Activated CD4-positive, alpha-beta memory T cell treated with anti-CD3 and anti-CD28 coated beads for 36 hours (primary cell): ENCODE data around the gene BLOC1S3. TPM values are rescaled to one million over a fixed set of nuclear protein-coding genes. Genes with fewer than 3 reads are reported as not detected.
A peak's percentile ranks its signal among the peaks of the same experiment; 100 is the strongest.

ENCODE experiments used
- CTCF ChIA-PET: fragments of 350-600 bp; sonication (Branson Sonifier 250); formaldehyde crosslinking; loops from one replicate; lab custom pipeline; 2021; ENCODE audit warnings: antibody characterized with exemption, inconsistent platforms; lab: Charles Lee
- POLR2A ChIA-PET: fragments of 350-600 bp; sonication (Branson Sonifier 250); formaldehyde crosslinking; loops from one replicate; lab custom pipeline; 2021; ENCODE audit warnings: antibody characterized with exemption; lab: Charles Lee
- DNase-seq: peaks from one replicate; pipeline ENCODE4 v3.0.0-alpha.2; 2020
- H3K27ac Mint-ChIP-seq: one replicate; pipeline ENCODE4 v1.8.0; 2021; ENCODE audit warnings: mixed read lengths
- H3K27me3 Mint-ChIP-seq: one replicate; pipeline ENCODE4 v1.8.0; 2021; ENCODE audit warnings: mixed read lengths
- H3K36me3 Mint-ChIP-seq: one replicate; pipeline ENCODE4 v1.8.0; 2021; ENCODE audit warnings: mixed read lengths
- H3K4me1 Mint-ChIP-seq: one replicate; pipeline ENCODE4 v1.8.0; 2021; ENCODE audit warnings: low read depth, mixed read lengths
- H3K4me3 Mint-ChIP-seq: one replicate; pipeline ENCODE4 v1.8.0; 2021; ENCODE audit warnings: mild to moderate bottlenecking, mixed read lengths
- H3K9me3 Mint-ChIP-seq: one replicate; pipeline ENCODE4 v1.8.0; 2021; ENCODE audit warnings: mixed read lengths
- intact Hi-C: fragments of 100-400 bp; cut with micrococcal nuclease; formaldehyde crosslinking; loops from one replicate; pipeline ENCODE4 v1.15.1; 2023
- total RNA-seq, 2 experiments: library from RNA; stranded (reverse); gene quantifications; one replicate each; pipeline ENCODE4 v1.2.3, GENCODE V29; 2021

BLOC1S3 gene
- total RNA-seq, 2 experiments from 2014 or later = 10.4 to 11.8 TPM

DNA sequence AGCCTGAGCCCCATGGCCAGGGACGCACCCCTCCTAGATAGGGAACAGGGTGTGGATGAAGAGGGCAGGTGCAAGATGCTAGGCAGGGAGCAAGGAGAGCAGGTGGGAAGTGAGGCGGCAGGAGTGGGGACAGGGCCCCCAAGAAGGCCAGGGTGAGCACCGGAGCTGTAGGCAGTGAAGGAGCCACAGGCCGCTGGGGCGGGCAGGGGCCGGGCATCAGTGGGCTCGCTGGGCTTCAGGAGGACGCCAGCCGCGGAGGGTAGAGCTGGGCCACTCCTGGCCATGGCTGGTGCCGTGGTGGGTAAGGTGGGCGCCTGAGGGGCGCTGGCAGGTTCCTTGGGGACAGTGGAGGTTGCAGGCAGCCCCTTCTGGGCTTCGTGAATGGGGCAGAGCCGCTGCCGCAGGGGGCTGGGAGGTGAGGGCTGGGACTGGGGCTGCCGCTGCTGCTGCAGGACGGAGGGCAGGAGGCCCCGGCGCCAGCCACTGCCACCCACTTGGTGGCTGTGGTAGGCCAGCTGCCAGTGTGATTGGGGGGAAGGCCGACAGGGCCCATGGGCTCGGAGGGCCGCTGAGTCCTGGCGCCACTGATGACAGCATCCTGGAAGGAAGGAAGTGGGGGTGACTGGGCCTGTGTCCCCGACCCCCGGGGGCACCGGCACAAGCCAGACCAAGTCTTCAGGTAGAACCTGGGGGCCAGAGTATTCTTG is 19.9 kb upstream of the BLOC1S3 start:
- Mint-ChIP-seq H3K4me1 (peaks cover 9% of the 10 kb centered on the region), H3K9me3 (no peaks in the 10 kb centered on the region), H3K36me3 (no peaks in the 10 kb centered on the region), H3K27ac (no peak overlapping the region), H3K27me3 (peaks cover 9% of the 10 kb centered on the region), H3K4me3 (no peak overlapping the region)
- ChIA-PET POLR2A (no interaction called here), CTCF (no interaction called here)
- intact Hi-C loops = no loop called here
- DNase-seq = no peak

DNA sequence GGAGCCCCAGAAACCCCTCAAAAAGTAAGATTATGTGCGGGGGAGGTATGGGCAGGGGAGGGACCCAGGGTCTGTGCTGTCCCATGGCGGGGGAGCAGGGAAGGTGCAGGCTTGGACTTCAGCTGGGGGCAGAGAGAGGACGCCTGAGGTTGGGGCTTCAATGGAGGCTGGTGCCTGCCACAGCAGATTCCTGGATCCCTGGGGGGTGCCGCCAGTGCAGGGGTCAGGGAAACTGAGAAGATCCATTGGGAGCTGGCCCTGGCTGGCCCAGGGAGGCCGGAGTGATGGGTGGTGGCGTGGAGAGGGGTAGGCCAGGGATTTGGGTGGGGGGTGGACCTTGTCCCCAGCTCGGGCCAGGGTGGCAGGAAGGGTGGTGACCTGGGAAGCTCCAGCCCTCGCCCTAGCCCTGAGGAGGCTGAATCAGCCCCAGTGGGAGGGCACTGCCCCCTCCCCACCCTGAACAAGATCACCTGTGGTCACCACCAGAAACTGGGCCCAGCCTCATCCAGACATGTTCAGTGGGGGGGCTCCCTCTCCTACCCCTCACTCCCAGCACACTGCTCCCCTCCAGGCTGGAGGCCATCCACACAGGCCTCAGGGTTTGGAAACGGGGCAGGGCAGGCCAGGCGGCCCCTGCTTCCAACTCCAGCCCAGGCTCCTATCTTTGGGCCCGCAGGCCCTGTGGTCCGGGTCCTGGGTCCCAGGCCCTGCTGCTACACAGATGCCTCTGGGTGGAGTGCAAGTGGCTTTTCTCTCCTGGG is 19.2 kb upstream of the BLOC1S3 start:
- CTCF ChIA-PET = no interaction called here
- no peak for DNase-seq
- Mint-ChIP-seq H3K4me3 (no peak overlapping the region), H3K27me3 (peaks cover 4% of the 10 kb centered on the region), H3K36me3 (no peaks in the 10 kb centered on the region), H3K9me3 (no peaks in the 10 kb centered on the region), H3K4me1 (peaks cover 10% of the 10 kb centered on the region), H3K27ac (no peak overlapping the region)
- intact Hi-C loops = no loop called here
- POLR2A ChIA-PET = no interaction called here

DNA sequence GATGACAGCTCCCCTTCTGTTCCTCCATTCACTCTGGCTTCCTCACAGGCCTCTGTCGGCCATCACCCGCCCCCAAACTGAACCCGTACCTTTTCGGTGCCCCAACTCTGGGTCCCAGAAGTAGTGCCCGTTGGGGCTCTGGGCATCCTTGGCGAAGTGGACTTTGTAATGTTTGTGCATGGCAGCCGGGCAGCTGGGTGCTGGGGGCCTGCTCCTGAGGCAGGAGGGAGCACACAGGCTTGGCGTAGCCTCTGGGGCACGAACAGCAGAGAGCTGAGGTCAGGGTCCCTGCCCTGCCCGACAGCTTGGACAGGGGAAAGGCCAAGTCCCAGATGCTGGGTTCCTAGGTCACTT is 18.6 kb upstream of the BLOC1S3 start:
- intact Hi-C loops = no loop called here
- Mint-ChIP-seq H3K4me3 (no peak overlapping the region), H3K36me3 (no peaks in the 10 kb centered on the region), H3K9me3 (no peaks in the 10 kb centered on the region), H3K27ac (no peak overlapping the region), H3K4me1 (peaks cover 12% of the 10 kb centered on the region), H3K27me3 (peaks cover 2% of the 10 kb centered on the region)
- no peak for DNase-seq
- ChIA-PET CTCF (no interaction called here), POLR2A (no interaction called here)

DNA sequence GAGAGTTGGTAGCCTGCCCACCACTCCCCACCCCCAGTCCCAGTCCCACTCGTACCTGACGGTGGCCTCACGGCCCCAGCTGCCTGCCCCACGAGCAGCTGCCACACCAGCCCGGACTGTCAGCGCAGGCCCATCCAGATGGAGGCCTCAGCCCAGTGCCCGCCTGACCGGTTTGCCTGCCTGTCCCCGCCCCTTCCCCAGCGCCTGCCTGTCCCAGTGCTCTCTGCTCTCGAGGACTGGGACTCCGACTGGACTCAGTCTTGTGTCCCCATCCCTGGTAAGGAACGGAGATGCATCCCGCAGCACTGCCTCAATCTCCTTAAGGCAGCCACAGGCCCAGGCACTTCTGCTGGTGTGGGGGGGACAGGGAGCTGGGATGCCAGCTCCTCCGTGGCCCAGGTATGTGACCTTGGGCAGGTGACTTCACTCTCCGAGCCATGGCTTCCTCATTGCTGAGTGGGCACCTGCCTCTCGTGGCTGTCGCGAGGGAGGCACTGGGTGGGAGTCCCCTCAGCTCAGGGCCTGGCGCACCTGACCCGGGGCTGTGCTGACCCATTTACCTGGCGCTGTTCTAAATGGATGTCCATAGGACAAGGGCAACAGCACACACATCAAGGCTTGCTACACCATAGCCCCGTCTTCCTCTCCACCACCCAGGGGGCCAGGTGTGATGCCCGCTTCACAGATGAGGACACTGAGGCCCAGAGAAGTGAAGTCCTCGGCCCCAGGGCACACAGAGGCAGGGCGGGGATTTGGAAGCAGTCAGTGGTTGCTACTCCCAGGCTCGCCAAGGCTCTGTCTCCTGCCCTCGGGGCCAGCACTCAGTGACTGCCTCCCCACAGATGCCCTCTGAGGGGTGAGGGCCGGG is 17.5 kb upstream of the BLOC1S3 start, which contains the start of gene NKPD1:
Gene NKPD1, minus strand, starts transcription at position 113 of the 868 bp plus-strand sequence. CDS start 832 bp downstream, outside the sequence.
- ChIA-PET POLR2A (no interaction called here), CTCF (interaction anchor here (0.6 kb wide), 1 partner anchor 120 kb away, joined by 4 read pairs; no protein-coding TSS in a partner anchor)
- no peak for DNase-seq
- intact Hi-C loops = no loop called here
- peaks cover 14% of the 10 kb centered on the region for H3K4me1 Mint-ChIP-seq
- H3K27me3 Mint-ChIP-seq = no peaks in the 10 kb centered on the region
- H3K36me3 Mint-ChIP-seq = no peaks in the 10 kb centered on the region
- no peak within 1 kb of the TSS for H3K27ac Mint-ChIP-seq
- no peak within 1 kb of the TSS for H3K4me3 Mint-ChIP-seq
- no peaks in the 10 kb centered on the region for H3K9me3 Mint-ChIP-seq

DNA sequence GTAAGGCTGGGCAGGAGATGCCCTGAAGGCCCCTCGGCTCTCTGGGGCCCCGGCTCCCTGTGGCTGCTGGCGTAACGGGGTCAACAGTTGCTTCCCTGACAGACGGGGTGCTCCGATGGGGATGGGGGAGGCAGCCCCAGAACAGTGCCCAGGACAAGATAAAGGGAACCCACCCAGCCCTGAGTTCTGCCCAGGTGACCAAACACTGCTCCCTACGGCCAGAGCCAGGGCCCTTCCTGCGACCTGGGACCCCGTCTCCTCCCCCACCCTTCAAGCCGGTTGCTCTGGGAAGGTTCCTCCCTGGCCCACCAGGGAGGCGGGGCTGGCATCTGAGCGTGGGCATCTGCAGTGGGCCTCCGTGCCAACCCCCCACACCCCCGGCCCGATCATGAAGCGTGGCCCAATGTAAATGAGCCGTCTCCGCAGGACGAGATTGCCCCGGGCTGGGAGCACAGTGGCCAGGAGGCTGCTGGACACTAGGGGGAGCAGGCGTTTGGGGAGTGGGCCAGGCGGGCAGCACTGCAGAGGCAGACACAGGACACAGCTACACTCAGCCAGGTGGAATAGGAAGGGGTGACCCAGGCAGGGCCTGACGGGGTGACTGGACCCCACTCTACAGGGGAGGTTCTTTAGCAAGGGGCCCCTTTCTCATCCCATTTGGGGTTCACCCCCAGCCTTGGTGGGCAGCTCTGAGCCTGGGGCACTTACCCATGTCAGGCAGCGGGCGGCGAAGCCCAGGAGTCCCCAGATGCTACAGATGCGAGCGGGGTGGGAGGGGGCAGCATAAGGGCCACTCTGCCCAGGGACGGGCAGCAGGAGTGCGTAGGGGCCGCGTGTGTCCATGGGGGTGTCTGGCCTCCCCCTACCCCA is 16.6 kb upstream of the BLOC1S3 start:
- peaks cover 14% of the 10 kb centered on the region for H3K4me1 Mint-ChIP-seq
- no peaks in the 10 kb centered on the region for H3K9me3 Mint-ChIP-seq
- ChIA-PET POLR2A (no interaction called here), CTCF (no interaction called here)
- no peaks in the 10 kb centered on the region for H3K27me3 Mint-ChIP-seq
- intact Hi-C loops = no loop called here
- no peak overlapping the region for H3K4me3 Mint-ChIP-seq
- H3K36me3 Mint-ChIP-seq = no peaks in the 10 kb centered on the region
- no peak overlapping the region for H3K27ac Mint-ChIP-seq
- DNase-seq = no peak

DNA sequence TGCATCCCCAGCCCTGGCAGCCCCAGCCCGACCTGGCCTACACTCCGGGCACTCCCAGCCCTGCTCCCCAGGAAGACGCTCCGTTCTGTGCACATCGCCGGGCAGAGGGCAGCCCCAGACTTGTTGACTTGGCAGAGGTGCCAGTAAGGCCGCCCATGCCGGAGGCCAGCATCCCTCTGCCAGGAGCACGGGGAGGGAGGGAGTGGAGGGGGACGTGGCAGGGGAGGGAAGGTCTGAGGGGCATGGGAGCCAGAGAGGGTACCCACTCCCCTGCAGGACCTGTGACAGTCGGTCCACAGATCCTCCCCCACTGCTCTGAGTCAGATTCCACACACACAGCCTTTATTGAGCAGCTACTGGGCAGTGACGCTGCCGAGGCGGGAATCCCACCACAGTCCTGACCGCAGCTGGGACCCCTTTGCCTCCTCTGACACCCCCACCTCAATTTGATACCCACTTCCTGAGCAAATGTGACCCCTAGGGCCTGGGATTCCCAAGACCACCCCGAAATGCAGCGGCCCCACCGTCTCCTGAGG is 15.9 kb upstream of the BLOC1S3 start:
- intact Hi-C loops = no loop called here
- Mint-ChIP-seq H3K27ac (no peak overlapping the region), H3K4me1 (peaks cover 14% of the 10 kb centered on the region), H3K9me3 (no peaks in the 10 kb centered on the region), H3K27me3 (no peaks in the 10 kb centered on the region), H3K4me3 (no peak overlapping the region), H3K36me3 (no peaks in the 10 kb centered on the region)
- ChIA-PET CTCF (no interaction called here), POLR2A (interaction anchor here (2.3 kb wide), 1 partner anchor 16 kb away, joined by 15 read pairs; the partner anchor contains the start of genes BLOC1S3 and TRAPPC6A)
- DNase-seq = no peak

DNA sequence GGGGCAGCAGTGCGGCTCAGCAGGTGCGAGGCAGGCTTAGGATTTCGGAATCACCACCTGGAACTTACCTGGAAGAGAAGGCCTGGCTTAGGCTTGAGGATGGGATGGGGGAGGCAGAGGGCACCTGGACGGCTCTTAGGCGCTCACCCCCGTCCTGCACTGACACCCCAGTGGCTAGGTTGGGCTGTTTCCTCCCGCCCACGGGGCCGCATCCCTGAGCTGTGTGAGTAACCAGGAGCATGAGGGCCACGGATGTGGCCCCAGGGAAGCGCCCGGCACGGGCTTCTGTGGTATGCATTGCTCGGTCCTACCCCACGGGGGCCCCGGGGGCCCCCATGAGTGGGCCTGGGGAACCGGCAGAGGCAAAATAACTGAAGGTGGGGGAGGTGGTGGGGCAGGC is 15.4 kb upstream of the BLOC1S3 start:
- H3K27ac Mint-ChIP-seq = no peak overlapping the region
- intact Hi-C loops = no loop called here
- DNase-seq = no peak
- H3K4me3 Mint-ChIP-seq = no peak overlapping the region
- H3K36me3 Mint-ChIP-seq = no peaks in the 10 kb centered on the region
- H3K9me3 Mint-ChIP-seq = no peaks in the 10 kb centered on the region
- POLR2A ChIA-PET = interaction anchor here (2.3 kb wide), 1 partner anchor 15 kb away, joined by 15 read pairs; the partner anchor contains the start of genes BLOC1S3 and TRAPPC6A
- CTCF ChIA-PET = no interaction called here
- no peaks in the 10 kb centered on the region for H3K27me3 Mint-ChIP-seq
- peaks cover 14% of the 10 kb centered on the region for H3K4me1 Mint-ChIP-seq

DNA sequence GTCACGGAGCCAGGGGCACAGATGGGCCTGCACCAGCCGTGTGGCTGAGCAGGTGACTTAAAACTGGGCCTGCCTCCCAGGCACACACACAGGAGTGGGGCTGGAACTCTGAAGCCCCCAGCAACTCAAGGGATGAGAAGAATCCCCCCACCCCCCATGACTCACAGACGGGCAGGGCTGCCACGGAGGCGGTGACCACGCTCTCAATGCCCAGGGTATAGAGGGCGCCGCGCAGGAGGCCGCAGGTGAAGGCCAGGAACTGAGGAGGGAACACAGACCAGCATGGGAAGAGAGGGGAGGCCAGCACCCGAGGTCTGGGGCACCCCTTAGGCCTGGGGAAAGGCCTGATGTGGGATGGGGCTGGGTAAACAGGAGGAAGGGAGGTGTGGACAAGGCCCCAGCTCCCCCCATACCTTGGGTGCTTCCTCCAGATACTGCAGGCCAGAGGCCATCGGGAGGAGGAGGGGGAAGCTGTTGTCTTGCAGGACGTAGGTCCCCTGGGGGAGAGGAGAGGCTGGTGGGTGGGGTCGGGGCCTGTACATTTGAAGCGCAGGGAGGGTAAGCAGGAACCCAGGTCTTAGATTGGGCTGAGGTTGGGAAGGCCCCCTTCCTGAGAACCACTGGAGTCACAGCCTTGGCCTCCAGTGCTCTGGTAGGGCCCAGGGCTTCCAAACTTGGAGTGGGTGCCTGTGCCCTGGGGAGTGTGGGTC is 14.7 kb upstream of the BLOC1S3 start:
- Mint-ChIP-seq H3K36me3 (no peaks in the 10 kb centered on the region), H3K4me1 (peaks cover 15% of the 10 kb centered on the region), H3K27me3 (no peaks in the 10 kb centered on the region), H3K27ac (peak overlapping the region; percentile 54), H3K9me3 (no peaks in the 10 kb centered on the region), H3K4me3 (peak overlapping the region; percentile 29)
- POLR2A ChIA-PET = interaction anchor here (0.5 to 2.3 kb wide), 5 partner anchors 9 to 1640 kb away, joined by 3 to 15 read pairs (median 3); partner anchors contain the start of genes BLOC1S3 and TRAPPC6A
- CTCF ChIA-PET = interaction anchor here (0.8 to 1.8 kb wide), 6 partner anchors 9 to 37 kb away, joined by 3 to 8 read pairs (median 6); partner anchors contain the start of genes BLOC1S3 and TRAPPC6A
- intact Hi-C loops = no loop called here
- no peak for DNase-seq

DNA sequence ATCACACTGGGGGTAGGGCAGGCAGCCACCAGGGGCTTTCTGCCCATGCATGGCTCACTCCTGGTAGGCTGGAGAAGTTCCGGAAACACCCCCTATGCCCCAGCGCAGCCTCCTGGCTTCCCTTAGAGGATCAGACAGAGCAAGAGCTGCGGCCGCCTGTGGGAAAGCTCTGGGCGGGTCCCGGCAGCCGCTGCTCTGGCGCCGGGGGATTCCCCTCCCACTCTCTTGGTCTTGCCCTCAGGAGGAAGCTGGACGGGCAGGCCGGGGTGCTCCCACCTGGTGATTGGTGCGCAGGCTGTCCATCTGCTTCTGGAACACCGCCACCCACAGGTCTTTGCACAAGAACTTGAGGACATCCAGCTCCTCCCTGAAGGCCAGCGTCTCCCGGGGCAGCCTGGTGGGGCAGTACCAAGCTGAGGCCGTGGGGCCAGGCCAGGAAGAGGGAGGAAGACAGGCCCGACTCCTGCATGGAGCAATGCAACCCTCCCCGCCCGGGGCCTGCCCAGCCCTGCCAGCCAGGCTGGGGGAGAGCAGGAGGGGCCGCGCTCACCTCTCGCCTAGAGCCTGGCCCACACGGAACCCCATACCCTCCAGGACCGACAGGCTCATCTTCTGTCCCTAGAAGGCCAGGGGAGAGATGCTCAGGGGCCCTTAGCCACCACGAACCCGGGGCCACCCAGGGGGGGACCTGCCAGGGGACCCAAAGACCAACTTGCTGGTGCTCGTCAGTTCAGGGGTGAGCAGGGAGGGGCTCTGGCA is 13.8 kb upstream of the BLOC1S3 start:
- H3K27me3 Mint-ChIP-seq = no peaks in the 10 kb centered on the region
- intact Hi-C loops = no loop called here
- no peak overlapping the region for H3K27ac Mint-ChIP-seq
- no peak overlapping the region for H3K4me3 Mint-ChIP-seq
- peak; percentile 86 for DNase-seq
- peaks cover 21% of the 10 kb centered on the region for H3K4me1 Mint-ChIP-seq
- no peaks in the 10 kb centered on the region for H3K36me3 Mint-ChIP-seq
- POLR2A ChIA-PET = interaction anchor here (0.5 to 2.3 kb wide), 7 partner anchors 8 to 1640 kb away, joined by 3 to 15 read pairs (median 3); partner anchors contain the start of genes BLOC1S3 and TRAPPC6A
- CTCF ChIA-PET = interaction anchor here (0.8 to 1.8 kb wide), 6 partner anchors 10 to 38 kb away, joined by 3 to 8 read pairs (median 6); partner anchors contain the start of genes BLOC1S3 and TRAPPC6A
- H3K9me3 Mint-ChIP-seq = no peaks in the 10 kb centered on the region
